NCI-H510A treated with DMSO at 0.1 percent for 48 hours (cell line): ENCODE data around the gene GINM1.

ENCODE experiments used
- DNase-seq: peaks from one replicate; lab custom pipeline; 2025; lab: John Stamatoyannopoulos, UW

The GINM1 gene

DNA sequence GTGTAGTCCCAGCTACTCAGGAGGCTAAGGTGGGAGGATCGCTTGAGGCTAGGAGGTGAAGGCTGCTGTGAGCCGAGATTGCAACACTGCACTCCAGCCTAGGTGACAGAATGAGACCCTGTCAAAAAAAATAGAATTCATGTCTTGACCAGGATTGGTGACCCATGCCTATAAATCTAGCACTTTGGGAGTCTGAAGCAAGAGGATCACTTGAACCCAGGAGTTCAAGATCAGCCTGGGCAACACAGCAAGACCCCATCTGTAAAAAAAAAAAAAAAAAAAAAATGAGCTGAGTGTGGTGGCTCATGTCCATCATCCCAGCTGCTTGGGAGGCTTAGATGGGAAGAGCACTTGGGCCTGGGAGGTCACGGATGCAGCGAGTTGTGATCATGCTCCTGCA, 34.3 kb downstream of the GINM1 start:
- no peak for DNase-seq

DNA sequence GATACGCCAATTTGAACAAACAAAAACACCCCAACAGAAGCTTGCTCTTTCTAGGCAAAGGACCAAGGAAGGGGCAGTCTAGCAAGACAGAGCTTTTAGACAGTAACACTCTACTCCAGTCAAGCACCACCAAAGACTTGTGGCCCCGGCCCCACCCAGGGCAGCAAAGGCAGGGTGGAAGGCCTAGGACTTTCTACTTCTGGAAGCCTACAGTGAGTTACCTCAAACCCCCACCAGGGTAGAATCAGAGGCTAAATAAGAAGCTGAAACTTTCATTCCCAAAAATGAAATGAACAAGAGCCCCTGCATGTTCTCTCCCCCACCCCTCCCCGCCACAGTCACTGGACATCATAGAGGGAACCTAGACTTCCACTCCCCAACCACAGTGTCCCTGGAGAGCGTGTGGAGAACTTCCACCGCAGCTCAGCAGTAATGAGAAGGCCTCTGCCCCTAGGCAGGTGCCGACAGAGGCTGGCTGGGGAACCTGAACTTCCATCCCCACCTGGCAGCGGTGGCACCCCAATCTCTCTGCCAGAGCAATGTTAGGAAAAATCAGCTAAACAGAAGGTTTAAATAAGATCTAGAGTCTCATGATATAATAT, 42.3 kb downstream of the GINM1 start:
- no peak for DNase-seq

- no peak for DNase-seq
Measured at GRCh38 chr6:149614337-149614736, 48.2 kb downstream of the GINM1 start.

- DNase-seq = no peak
Measured at GRCh38 chr6:149615805-149616204, 49.6 kb downstream of the GINM1 start.

DNA sequence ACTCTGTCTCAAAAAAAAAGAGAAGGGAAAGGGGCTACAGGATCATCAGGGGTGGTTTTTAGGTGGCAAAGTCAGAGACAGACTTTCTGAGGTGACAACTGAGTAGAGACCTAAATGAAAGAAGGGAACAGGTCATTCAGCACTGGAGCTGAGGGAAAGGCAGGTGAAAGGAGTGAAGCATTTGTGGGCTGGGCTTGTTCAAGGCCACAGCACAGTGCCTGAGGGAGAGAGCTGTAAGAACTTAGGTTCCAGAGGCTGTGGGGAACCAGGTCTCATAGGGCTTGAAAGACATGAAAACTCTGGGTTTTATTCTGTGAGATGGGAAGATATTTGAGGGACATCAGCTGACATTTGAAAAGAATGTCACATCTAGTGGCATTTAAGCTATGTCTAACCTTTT, 61.5 kb downstream of the GINM1 start:
- DNase-seq = no peak

DNA sequence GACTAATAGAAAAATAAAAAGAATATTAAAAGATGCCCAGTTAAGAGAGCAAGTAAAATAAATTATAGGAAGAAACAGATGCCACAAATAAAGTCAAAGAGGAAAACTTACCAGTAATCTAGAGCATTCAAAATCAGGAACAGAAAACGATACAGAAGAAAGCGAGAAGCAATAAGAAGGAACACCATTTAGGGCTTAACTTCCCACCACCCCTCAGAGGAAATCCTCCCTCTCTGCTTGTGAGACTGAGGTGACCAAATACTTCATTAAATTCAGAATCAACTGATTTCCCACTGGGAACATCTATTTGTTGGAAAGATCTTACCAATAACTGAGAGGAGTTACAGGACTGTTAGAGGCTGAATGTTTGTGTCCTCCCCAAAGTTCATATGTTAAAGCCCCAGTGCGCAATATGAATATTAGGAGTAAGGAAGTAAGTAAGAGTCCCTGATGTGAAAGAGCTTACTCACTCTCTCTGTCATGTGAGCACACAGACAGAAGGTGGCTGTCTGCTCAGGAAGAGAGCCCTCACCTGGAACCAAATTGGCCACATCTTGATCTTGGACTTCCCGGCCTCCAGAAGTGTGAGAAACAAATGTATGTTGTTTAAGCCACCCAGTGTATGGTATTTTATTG, 62.8 kb downstream of the GINM1 start:
- no peak for DNase-seq

DNA sequence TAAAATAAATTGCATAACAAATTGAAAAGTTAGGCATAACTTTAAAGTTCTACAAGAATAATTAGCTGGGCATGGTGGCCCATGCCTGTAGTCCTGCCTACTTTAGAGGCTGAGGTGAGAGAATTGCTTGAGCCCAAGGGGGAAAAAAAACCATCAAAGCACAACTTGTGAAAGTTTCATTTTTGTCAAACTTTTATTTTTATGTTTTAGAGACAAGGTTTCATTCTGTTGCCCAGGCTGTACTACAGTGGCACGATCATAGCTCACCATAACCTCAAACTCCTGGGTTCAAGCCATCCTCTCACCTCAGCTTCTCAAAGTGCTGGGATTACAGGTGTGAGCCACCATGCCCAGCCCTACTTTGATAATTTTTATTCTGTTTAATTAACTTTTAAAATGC, 68.1 kb downstream of the GINM1 start:
- no peak for DNase-seq

DNA sequence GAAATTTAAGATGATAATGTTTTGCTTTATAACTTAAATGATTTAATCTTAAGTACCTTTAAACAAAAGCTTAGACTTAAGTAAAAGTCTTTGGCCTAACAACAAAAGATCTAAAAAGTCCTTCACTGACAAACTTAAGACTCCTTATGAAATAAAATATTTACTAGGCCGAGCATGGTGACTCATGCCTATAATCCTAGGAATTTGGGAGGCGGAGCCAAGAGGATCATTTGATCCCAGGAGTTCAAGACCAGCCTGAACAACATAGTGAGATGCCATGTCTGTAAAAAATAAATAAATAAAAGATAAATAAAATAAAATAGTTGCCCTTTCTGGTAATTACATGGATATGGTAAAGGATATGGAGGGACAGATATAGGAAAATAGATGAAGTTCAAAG, 69.9 kb downstream of the GINM1 start:
- DNase-seq = no peak
